ENCODE measurements around the gene MYH16.

MYH16 gene

DNA sequence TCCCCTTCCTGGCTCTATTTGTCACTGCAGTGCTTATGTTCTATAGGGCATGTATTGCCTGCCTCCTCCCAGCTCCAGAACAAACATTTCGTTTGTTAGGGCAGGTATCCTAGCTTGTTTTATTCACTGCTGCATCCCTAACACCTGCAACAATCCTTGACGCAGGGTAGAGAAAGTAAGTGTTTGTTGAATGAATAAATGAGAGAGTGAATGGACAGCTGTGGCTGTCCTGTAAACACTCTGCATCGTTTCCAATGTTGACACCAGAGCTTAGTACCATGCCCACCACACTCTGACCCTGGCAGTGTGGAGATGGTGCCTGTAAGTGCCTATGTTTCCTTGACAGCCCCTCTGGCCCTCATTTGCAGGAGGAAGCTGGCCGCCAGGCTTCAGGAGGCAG is 21.0 kb downstream of the MYH16 start:
- no peak for ATAC-seq
- TF ChIP-seq BACH2 (CRISPR knock-in tag; IDR thresholded peaks at IDR 0.05; ENCODE audit: borderline replicate concordance) (no peak), TOX (CRISPR knock-in tag; IDR thresholded peaks at IDR 0.05; ENCODE audit: borderline replicate concordance) (no peak)
- TF ChIP-seq, protein P1, sequence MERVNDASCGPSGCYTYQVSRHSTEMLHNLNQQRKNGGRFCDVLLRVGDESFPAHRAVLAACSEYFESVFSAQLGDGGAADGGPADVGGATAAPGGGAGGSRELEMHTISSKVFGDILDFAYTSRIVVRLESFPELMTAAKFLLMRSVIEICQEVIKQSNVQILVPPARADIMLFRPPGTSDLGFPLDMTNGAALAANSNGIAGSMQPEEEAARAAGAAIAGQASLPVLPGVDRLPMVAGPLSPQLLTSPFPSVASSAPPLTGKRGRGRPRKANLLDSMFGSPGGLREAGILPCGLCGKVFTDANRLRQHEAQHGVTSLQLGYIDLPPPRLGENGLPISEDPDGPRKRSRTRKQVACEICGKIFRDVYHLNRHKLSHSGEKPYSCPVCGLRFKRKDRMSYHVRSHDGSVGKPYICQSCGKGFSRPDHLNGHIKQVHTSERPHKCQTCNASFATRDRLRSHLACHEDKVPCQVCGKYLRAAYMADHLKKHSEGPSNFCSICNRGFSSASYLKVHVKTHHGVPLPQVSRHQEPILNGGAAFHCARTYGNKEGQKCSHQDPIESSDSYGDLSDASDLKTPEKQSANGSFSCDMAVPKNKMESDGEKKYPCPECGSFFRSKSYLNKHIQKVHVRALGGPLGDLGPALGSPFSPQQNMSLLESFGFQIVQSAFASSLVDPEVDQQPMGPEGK (CRISPR knock-in tag; IDR thresholded peaks at IDR 0.05; ENCODE audit: borderline replicate concordance), result no peak

DNA sequence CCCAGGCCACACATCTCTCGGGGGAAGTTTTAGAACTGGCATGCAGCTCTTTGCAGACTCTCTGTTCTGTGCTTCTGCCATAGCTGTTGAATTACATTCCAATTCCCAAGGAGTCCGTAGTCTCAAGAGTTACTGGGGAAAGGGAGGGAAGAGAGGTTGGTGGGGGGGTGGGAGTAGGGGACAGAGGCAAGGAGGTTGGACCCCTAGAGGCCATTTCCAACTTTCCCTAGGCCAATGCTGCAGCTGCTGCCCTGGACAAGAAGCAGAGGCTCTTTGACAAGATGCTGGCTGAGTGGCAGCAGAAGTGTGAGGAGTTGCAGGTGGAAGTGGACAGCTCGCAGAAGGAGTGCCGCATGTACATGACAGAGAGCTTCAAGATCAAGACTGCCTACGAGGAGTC is 23.8 kb downstream of the MYH16 start:
- no peak for TF ChIP-seq ISL1 (CRISPR knock-in tag; IDR thresholded peaks at IDR 0.05)
- no peak for TF ChIP-seq ARNTL (CRISPR knock-in tag; IDR thresholded peaks at IDR 0.05; ENCODE audit: borderline replicate concordance, low read depth)
- TF ChIP-seq ESRRG (CRISPR knock-in tag; IDR thresholded peaks at IDR 0.05), result no peak
- no peak for TF ChIP-seq ZC3H10 (CRISPR knock-in tag; IDR thresholded peaks at IDR 0.05)
- no peak for TF ChIP-seq PPARA (CRISPR knock-in tag; IDR thresholded peaks at IDR 0.05; ENCODE audit: borderline replicate concordance)
- TF ChIP-seq ZFP30 (CRISPR knock-in tag; IDR thresholded peaks at IDR 0.05), result no peak
- TF ChIP-seq, protein P2, sequence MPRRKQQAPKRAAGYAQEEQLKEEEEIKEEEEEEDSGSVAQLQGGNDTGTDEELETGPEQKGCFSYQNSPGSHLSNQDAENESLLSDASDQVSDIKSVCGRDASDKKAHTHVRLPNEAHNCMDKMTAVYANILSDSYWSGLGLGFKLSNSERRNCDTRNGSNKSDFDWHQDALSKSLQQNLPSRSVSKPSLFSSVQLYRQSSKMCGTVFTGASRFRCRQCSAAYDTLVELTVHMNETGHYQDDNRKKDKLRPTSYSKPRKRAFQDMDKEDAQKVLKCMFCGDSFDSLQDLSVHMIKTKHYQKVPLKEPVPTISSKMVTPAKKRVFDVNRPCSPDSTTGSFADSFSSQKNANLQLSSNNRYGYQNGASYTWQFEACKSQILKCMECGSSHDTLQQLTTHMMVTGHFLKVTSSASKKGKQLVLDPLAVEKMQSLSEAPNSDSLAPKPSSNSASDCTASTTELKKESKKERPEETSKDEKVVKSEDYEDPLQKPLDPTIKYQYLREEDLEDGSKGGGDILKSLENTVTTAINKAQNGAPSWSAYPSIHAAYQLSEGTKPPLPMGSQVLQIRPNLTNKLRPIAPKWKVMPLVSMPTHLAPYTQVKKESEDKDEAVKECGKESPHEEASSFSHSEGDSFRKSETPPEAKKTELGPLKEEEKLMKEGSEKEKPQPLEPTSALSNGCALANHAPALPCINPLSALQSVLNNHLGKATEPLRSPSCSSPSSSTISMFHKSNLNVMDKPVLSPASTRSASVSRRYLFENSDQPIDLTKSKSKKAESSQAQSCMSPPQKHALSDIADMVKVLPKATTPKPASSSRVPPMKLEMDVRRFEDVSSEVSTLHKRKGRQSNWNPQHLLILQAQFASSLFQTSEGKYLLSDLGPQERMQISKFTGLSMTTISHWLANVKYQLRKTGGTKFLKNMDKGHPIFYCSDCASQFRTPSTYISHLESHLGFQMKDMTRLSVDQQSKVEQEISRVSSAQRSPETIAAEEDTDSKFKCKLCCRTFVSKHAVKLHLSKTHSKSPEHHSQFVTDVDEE (CRISPR knock-in tag; IDR thresholded peaks at IDR 0.05), result no peak
- no peak for TF ChIP-seq OSR1 (CRISPR knock-in tag; IDR thresholded peaks at IDR 0.05)
- TF ChIP-seq, protein P3, sequence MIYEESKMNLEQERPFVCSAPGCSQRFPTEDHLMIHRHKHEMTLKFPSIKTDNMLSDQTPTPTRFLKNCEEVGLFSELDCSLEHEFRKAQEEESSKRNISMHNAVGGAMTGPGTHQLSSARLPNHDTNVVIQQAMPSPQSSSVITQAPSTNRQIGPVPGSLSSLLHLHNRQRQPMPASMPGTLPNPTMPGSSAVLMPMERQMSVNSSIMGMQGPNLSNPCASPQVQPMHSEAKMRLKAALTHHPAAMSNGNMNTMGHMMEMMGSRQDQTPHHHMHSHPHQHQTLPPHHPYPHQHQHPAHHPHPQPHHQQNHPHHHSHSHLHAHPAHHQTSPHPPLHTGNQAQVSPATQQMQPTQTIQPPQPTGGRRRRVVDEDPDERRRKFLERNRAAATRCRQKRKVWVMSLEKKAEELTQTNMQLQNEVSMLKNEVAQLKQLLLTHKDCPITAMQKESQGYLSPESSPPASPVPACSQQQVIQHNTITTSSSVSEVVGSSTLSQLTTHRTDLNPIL (CRISPR knock-in tag; IDR thresholded peaks at IDR 0.05; ENCODE audit: low read depth), result no peak
- TF ChIP-seq ZFP3 (CRISPR knock-in tag; IDR thresholded peaks at IDR 0.05), result no peak
- ATAC-seq, result no peak

DNA sequence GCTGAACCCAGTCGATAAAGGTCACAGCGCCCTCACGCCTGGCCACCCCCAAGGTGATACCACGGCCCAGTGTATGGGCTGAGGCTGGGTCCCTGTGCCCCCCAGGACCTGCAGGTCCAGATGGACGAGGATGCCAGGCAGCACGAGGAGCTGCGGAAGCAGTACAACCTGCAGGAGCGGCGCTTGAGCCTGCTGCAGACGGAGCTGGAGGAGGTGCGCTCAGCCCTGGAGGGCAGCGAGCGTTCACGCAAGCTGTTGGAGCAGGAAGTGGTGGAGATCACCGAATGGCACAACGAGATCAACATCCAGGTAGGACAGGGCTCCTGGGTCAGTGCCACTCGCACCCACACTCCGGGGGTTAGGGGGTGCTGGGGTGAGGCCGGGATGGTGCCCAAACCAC is 28.9 kb downstream of the MYH16 start:
- TF ChIP-seq TCF4 (CRISPR knock-in tag; IDR thresholded peaks at IDR 0.05; ENCODE audit: borderline replicate concordance) (no peak), PPARA (CRISPR knock-in tag; IDR thresholded peaks at IDR 0.05; ENCODE audit: borderline replicate concordance) (no peak)
- TF ChIP-seq, protein P4, sequence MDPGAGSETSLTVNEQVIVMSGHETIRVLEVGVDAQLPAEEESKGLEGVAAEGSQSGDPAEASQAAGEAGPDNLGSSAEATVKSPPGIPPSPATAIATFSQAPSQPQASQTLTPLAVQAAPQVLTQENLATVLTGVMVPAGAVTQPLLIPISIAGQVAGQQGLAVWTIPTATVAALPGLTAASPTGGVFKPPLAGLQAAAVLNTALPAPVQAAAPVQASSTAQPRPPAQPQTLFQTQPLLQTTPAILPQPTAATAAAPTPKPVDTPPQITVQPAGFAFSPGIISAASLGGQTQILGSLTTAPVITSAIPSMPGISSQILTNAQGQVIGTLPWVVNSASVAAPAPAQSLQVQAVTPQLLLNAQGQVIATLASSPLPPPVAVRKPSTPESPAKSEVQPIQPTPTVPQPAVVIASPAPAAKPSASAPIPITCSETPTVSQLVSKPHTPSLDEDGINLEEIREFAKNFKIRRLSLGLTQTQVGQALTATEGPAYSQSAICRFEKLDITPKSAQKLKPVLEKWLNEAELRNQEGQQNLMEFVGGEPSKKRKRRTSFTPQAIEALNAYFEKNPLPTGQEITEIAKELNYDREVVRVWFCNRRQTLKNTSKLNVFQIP (CRISPR knock-in tag; IDR thresholded peaks at IDR 0.05; ENCODE audit: borderline replicate concordance, low read depth), result no peak
- ATAC-seq, result no peak

DNA sequence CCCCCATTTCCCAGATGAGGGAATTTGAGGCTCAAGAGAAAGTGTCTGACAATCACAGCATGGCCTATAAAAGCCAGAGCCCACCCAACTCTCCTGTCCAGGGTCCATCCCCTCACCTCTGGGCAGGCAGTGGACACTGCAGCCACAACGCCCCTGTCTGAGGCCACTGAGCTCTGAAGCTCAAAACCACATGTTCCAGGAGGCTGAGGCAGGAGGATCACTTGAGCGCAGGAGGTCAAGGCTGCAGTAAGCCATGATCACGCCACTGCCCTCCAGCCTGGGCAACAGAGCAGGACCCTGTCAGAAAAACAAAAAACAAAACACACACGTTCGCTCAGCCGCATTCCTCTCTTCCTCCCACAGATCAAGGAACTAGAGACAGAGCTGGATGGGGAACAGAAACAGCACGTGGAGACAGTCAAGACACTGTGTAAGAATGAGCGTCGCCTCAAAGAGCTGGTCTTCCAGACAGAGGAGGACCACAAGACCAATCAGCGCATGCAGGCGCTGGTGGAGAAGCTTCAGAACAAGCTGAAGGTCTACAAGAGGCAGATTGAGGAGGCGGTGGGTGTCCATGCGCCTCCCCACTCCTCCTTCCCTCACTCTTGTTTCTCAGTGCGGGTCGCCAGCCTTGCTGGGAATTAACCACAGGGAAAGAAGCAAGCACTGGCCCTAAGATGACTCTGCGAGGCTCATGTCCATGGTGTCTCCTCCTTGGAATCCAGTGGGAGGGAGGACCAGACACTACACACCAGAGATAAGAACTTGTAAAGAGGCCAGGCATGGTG is 33.0 kb downstream of the MYH16 start:
- no peak; the same call in 2 of the 3 replicates for ATAC-seq
- no peak for TF ChIP-seq ESRRG (CRISPR knock-in tag; IDR thresholded peaks at IDR 0.05)
- no peak for TF ChIP-seq ZNF565 (CRISPR knock-in tag; conservative IDR thresholded peaks at IDR 0.05; ENCODE audit: low read depth)
- no peak for TF ChIP-seq RARB (CRISPR knock-in tag; IDR thresholded peaks at IDR 0.05)
- TF ChIP-seq, protein P2 (CRISPR knock-in tag; IDR thresholded peaks at IDR 0.05), result no peak
- no peak for TF ChIP-seq TCF4 (CRISPR knock-in tag; IDR thresholded peaks at IDR 0.05; ENCODE audit: borderline replicate concordance)

Data from SK-N-SH treated with all-trans-retinoic acid at 6 μM for 48 hours (cell line).